ENCODE results near the gene ANKRD28. TPM values are rescaled to one million over a fixed set of nuclear protein-coding genes. Genes with fewer than 3 reads are reported as not detected.
"Not testable (repeated sequence)": the region's sequence is repeated elsewhere in the genome, so short reads cannot be mapped to it uniquely, and the experiment has no call there.

Gene ANKRD28
- total RNA-seq, 1 donor from 2014 or later: 36.6 TPM

DNA sequence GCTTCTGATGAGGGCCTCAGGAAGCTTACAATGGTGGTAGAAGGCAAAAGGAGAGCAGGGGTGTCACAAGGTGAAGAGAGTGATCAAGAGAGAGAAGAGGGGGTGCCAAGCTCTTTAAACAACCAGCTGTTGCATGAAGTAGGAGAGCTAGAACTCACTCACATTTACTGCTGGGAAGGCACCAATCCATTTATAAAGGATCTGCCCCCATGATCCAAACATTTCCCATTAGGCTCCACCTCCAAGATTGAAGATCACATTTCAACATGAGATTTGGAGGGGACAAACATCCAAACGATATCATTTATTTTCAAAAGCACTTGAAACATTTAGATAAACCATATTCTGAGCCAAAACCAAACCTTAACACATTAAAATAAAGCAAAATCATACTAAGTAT lies 26.3 kb downstream of the ANKRD28 start:
- DNase-seq (ENCODE audit: low spot score): no peak

DNA sequence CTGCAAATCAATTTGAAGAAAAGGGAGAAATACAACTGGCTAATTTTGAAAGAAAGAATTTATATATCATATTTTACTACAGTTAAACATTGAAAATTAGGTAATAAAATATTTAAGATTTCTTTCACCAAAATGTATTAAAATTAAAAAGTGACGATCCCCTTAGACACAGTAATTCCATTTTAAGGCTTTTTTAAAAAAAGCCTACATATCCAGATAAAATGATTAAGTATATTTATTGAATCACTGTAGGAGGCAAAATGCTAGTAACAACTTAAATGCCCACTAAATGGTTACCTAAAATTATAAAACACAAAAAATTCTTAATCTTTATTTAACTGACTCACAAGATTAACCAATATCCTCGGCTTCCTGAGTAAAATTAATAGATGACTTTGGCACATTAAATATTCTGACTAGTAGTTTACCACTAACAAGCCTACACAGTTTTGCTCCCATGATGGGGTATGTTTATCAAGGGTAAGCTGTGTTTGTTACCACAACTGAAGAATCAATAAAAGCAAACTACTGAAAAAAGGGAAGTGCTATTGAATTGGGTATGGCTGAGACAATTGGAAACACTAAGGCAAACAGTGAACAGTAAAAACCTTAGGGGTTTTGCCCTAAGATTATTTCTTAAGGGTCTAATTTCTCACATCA lies 28.4 kb downstream of the ANKRD28 start:
- DNase-seq (ENCODE audit: low spot score): no peak

DNA sequence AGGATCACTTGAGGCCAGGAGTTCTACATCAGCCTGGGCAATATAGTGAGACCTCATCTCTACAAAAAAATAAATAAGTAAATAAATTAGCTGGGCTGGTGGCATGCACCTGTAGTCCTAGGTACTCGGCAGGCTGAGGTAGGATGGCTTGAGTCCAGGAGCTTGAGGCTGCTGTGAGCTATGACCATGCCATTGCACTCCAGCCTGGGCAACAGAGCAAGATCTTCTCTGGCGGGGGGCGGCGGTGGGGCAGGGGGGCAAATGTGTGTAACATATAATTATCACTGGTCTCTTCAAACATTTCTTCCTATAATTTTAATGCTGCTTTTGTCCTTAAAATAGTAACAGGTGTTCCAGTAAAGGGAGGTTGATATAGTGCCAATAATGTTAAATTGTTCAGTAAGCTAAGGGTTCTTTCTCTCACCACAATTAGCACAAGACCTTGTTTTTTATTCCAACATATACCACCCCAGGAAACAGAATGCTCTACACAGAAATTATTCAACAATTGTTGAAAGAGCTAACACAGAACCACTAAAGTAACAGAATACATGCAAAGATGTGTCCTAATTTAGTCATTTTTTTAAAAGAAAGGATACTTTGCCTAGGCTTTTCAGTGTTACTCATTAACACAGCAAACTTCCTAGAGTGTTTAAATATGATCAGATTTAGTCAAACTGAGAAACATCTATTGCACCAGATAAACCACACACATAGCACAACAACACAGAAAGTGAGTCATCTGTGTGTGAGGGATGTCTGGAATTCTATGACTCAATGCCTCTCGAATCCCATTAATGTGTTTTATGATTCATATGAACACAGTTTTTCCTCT lies 29.1 kb downstream of the ANKRD28 start:
- no peak for DNase-seq (ENCODE audit: low spot score)

DNA sequence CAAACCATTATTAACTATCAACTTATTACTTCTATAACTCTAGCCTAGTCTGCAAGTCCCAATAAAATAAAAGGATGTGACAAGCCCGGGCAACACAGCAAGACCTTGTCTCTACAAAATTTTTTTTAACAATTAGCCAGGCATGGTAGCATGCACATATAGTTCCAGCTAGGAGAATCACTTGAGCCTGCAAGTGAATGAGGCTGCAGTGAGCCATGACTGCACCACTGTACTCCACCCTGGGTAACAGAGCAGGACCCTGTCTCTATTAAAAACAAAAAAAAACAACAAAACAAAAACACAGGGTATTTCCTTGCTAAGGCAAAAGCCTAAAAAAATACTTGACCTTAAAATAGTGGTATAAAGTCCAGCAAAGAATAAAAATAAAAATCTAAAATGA lies 31.4 kb downstream of the ANKRD28 start:
- DNase-seq (ENCODE audit: low spot score): no peak

DNA sequence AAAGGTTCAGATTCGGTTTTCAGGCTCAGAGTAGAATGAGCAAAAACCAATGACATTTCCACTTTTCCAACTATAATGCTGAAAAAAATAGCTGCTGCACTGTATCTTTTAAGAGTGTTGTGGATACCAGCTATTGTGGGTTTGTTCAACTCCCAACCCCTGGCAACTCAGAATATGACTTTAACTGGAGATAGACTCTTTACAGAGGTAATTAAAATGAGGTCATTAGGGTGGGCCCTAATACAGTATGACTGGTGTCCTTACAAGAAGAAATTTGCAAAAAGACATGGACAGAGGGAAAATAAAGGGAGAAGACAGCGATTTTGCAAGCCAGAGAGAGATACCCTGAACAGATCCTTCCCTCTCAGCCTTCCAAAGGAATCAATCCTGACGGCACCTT lies 39.5 kb downstream of the ANKRD28 start:
- no peak for DNase-seq (ENCODE audit: low spot score)

DNA sequence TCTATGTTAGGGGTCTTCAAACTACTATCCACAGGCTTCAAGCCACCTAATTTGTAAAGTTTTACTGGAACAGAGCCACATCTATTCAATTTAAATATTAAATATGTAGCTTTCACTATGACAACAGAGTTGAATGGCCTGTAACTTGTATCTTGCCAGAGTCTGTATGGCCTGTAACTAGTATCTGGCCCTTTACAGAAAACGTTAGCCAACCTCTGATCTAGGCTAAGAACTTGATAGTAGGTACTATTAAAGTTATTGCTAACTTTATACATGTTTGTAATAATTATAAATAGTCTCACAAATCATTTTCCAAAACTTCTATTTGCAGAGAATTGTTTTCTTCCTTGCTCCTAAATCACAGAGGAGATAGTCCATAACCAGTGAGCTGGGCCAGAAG lies 40.0 kb downstream of the ANKRD28 start:
- DNase-seq (ENCODE audit: low spot score): no peak

DNA sequence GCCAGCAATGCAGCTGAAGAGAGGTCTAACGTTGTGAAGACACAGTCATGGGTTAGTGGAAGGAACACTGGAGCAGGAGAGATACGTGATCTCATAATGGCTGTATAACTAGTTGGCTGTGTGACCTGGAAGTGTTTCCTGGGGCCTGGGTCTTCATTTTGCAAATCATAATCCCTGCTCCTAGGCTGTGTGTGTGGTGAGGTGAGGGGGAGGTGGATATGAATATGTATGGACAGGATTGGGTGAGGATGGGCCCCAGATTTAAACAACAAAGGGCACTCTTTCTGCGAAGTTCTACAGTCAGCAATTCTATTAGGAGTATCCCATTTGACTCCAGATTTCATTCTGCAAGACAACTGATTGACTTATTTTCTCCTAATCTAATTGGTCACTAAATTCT lies 41.3 kb downstream of the ANKRD28 start:
- no peak for DNase-seq (ENCODE audit: low spot score)

DNA sequence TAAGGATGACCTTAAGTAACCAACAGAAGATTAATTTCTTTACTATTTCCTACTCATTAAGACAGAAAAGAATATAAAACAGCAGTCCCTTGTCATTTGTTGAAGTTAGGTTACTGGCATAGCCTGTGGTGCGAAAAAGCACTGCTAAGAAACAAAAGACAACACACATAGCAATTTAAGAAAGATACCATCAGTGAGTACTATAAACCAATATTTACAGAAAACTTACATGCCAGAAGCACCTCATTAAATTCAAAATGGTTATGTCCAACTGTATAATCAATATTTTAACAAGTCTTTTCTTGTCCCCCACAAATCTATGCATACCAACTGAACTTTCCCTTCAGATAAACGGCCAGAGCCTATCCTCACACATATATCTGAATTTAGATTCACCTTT lies 42.0 kb downstream of the ANKRD28 start:
- DNase-seq (ENCODE audit: low spot score): no peak

DNA sequence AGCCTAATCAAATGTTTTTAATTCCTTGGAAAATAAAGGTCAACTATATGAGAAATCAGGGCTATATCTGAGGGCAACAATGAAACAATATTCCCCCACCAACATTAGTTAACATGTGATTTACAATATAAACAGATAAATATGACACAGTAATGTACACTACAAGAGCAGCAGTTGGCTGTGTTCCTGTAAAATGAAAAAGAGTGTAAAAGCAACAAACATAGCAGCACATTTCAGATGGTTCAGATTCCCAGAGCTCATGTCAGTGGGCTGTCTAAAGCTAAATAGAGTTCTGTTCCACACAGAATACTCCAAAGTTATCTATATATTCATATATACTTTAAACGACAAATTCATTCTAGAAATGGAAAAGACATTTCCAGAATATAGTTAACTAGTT lies 42.6 kb downstream of the ANKRD28 start:
- DNase-seq (ENCODE audit: low spot score): no peak

DNA sequence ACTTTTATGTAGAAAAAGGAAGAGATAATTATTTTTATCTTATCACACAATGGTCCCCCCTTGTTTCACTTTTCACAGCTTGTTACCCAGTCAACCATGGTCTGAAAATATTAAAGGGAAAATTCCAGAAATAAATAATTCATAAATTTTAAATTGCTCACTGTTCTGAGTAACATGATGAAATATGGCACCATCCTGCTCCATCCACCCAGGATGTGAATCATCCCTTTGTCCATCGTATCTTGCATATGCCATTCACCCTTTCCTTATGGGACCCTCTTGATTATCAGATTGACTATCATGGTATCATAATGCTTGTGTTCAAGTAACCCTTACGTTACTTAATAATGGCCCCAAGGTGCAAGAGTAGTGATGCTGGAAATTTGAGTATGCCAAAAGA lies 43.7 kb downstream of the ANKRD28 start:
- DNase-seq (ENCODE audit: low spot score): no peak

DNA sequence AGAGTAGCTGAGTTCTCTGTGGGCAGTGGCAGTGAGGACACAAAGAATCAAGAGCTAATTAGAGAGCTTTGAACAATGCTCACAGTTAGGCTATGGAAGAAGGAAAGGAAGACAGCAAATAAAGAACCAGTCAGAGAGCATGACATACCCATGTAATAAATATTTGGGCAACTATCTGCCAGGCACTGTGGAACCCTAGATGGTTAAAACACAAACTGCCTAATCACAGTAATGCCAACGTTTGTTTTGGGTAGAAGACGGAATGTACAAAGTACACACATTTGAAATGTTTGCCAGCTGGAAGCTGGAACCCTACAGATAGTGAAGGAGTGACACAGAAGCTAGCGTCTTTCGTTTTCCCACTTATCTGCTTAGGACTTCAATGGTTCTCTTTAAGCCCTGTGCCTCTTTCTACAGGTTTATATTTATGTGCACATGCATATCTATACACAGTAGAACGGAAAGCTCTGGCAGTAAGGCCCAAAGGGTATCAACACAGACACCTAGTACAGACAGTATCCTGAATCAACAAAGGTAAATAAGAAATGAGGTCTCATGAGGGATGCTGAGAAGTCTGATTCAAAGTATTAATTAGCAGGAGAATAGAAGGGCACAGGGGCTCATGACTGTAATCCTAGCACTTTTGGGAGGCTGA lies 44.6 kb downstream of the ANKRD28 start:
- peak; percentile 16 for DNase-seq (ENCODE audit: low spot score)

DNA sequence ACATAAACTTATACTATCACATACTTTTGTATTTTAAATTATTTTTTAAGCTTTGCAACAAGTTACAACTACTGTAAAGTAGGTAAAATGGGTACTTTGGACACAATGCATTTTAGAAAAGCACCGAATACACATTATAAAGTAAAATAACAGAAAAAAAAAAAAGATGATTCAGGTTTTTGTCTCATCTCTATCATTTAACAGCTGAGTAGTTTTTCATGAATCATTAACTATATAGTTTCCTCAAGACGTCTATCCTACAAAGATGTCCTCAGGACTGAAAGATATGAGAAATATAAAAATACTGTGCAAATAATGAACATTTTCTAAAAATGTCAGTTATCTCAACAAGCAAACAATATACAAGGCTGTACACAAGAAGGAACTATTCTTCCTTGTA lies 46.9 kb downstream of the ANKRD28 start:
- DNase-seq (ENCODE audit: low spot score): no peak

DNA sequence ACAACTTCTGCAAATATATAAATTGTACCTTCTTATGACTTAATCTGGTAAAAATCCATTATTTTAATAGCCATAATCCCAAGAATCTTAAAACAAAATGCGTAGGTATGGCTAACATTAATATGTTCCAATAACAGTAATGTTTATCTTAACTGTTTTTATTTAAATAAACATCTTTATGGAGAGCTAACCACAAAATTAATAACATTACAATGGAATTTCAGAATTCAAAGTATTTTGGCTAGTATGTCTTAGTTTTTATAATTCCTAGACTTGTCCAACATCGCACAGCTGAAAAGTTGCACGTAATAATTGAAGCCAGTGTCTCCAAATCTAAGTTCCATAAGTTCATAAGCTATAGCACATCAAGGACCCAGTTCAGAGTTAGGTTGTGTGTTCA lies 47.6 kb downstream of the ANKRD28 start:
- DNase-seq (ENCODE audit: low spot score): no peak

DNA sequence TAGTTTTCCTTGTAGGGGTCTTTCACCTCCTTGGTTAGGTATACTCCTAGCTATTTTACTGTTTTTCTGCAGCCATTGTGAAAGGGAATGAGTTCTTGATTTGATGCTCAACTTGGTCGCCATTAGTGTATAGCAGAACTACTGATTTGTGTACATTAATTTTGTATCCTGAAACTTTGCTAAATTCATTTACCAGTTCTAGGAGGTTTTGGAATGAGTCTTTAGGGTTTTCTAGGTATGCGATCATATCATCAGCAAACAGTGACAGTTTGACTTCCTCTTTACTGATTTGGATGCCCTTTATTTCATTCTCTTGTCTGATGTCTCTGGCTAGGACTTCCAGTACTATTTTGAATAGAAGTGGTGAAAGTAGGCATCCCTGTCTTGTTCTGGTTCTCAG lies 51.9 kb downstream of the ANKRD28 start:
- not testable (repeated sequence) for DNase-seq (ENCODE audit: low spot score)

DNA sequence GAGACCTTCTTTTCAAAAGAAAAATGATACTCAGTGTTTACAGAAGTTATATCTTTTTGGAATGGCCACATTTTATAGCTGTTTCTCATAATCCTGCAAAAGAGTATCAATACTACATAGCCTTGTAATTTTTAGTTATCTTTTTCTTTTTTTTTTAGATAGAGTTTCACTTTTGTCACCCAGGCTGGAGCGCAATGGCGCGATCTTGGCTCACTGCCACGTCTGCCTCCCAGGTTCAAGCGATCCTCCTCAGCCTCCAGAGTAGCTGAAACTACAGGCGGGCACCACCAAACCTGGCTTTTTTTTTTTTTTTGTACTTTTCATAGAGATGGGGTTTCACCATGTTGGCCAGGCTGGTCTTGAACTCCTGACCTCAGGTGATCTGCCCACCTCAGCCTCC lies 53.6 kb downstream of the ANKRD28 start:
- no peak for DNase-seq (ENCODE audit: low spot score)

DNA sequence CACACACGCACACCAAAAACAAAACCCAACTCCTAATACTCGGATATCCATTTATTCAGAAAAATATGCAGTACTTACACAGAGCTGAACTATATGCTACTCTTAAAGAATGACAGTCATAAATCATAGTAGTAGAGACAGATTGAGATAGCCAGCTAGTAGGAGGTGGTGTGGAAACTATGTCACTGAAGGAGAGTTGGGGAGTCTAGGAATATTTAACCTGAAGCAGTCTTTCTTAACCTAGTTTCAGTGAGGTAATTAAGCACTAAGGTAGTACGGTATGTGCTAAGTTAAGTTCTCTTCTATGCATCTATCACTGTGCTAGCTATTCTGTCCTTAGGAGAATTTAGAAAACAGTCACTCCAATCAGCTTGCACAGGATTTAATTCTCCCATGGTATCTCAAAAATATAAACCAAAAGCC lies 54.2 kb downstream of the ANKRD28 start:
- DNase-seq (ENCODE audit: low spot score): no peak

DNA sequence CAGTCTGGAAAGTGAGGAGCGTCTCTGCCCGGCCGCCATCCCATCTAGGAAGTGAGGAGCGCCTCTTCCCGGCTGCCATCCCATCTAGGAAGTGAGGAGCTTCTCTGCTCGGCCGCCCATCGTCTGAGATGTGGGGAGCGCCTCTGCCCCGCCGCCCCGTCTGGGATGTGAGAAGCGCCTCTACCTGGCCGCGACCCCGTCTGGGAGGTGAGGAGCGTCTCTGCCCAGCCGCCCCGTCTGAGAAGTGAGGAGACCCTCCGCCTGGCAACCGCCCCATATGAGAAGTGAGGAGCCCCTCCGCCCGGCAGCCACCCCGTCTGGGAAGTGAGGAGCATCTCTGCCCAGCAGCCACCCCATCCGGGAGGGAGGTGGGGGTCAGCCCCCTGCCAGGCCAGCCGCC lies 55.5 kb downstream of the ANKRD28 start:
- not testable (repeated sequence) for DNase-seq (ENCODE audit: low spot score)

DNA sequence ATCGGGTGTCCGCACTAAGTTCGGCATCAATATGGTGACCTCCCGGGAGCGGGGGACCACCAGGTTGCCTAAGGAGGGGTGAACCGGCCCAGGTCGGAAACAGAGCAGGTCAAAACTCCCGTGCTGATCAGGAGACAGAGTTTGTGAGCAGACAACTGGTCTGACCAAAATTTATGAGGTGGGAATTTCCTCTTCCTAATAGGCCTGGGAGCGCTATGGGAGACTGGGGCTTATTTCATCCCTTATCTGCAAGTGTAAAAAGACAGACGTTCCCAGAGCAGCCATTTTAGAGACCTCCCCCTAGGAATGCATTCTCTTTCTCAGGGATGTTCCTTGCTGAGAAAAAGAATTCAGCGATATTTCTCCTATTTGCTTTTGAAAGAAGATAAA lies 59.2 kb downstream of the ANKRD28 start:
- not testable (repeated sequence) for DNase-seq (ENCODE audit: low spot score)

DNA sequence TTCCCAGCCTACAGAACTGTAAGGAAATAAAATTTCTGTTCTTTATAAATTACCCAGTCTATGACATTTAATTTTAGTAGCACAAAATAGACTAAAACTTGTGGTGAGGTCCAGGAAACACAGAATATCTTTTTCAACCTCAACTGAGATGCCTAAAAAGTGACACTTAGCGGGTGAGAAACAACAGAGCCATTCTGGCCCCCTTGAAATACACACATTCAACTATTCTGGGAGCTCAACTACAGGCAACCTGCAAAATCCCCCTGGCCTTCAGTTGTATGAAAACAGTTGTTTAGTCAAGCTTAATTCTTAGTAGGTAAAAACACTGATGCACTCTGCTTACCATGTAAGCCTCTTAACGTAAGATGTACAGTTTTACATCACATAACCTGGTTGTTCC lies 66.8 kb downstream of the ANKRD28 start:
- no peak for DNase-seq (ENCODE audit: low spot score)

DNA sequence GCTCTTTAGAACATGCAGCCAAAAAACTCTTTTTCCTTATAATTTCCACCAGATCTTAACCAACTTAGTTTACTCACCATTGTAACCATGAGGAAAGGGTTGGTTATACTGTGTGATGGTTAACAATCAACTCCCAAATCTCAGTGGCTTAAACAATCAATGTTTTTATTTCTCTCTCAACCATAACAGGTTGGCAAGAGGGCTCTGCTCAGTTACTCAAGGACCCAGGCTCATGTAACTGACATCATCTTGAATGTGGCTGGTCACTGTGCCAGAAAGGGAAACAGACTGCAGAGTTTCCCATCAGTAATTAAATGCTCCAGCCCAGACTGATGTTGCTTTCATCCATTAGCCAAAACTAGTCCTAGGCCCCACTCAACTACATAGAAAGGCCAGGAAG lies 69.0 kb downstream of the ANKRD28 start:
- no peak for DNase-seq (ENCODE audit: low spot score)

DNA sequence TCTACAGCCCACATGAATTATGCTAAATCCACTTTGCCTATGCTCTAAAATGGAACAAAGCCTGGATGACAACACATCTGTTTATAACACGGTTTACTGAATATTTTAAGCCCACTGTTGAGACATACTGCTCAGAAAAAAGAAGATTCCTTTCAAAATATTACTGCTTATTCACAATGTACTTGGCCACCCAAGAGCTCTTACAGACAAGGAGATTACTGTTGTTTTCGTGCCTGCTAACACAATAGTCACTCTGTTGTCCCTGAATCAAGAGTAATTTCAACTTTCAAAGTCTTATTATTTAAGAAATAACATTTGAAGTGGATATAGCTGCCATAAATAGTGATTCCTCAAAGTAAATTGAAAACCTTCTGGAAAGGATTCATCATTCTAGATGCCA lies 70.9 kb downstream of the ANKRD28 start:
- DNase-seq (ENCODE audit: low spot score): no peak

DNA sequence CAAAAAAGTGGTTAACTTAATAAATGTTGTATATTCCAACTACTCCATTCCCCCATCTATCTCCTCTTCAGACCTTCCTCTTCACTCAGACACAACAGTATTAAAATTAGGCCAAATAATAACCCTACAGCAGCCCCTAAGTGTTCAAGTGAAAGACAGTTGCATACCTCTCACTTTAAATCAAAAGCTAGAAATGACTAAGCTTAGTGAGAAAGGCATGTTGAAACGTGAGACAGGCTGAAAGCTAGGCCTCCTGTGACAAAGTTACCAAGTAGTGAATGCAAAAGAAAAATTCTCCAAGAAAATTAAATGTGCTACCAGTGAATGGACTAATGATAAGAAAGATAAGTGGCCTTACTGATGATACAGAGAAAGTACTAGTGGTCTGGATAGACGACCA lies 71.7 kb downstream of the ANKRD28 start:
- DNase-seq (ENCODE audit: low spot score): no peak

DNA sequence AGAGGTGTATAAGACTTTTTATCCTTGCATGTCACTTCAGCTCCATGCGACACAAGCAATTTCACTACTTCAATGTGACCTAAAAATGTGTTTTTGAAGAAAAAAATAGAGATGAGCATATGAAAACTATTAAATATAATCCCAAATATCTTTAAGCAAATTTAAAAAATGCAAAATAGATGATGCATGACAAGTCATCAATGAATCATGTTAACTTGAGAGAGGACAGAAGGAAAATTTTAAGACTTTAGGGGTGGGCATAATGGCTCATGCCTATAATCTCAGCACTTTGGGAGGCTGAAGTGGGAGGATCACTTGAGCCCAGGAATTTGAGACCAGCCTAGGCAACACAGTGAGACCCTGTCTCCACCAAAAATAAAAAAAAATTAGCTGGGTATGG lies 73.3 kb downstream of the ANKRD28 start:
- no peak for DNase-seq (ENCODE audit: low spot score)

Data from mucosa of gallbladder (tissue), 1 donor.